ENCODE data around the gene CIZ1. TPM values are rescaled to one million over a fixed set of nuclear protein-coding genes. Genes with fewer than 3 reads are reported as not detected.

The CIZ1 gene
- total and polyA plus RNA-seq, 9 of the 15 experiments (the other 6 are each of a cell fraction or from before 2014, with no cell fraction given) = 6.6 to 329 (median 87.8) TPM

DNA sequence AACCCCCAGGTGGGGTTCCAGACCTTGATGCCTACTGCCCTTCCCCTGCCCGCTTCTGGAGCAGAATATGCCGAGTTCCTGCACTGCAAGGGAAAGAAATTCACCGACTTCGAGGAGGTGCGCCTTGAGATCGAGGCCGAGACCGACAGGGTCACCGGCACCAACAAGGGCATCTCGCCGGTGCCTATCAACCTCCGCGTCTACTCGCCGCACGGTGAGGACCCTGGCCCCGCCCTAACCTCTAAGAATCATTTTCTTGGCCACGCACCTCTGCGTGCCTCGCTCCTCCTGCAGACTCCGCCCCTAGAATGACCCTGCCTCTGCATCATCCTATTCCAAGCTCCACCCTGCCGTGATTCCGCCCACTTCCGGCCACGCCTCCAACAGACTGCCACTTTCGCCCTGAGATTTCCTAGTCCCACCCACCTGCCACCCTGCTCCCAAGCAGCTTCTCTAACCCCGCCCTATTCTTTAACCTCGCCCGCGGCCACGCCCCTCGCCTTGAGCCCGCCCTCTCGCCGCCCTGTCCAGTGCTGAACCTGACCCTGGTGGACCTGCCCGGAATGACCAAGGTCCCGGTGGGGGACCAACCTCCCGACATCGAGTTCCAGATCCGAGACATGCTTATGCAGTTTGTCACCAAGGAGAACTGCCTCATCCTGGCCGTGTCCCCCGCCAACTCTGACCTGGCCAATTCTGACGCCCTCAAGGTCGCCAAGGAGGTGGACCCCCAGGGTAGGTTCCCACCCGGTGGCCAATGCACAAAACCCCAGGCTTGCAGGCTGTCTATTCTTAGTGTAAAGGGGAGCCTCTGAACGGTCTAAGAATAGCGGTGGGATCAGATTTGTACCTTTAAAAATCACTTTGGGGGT, 27.4 kb upstream of the CIZ1 start (continued):
- TF ChIP-seq, protein P1, sequence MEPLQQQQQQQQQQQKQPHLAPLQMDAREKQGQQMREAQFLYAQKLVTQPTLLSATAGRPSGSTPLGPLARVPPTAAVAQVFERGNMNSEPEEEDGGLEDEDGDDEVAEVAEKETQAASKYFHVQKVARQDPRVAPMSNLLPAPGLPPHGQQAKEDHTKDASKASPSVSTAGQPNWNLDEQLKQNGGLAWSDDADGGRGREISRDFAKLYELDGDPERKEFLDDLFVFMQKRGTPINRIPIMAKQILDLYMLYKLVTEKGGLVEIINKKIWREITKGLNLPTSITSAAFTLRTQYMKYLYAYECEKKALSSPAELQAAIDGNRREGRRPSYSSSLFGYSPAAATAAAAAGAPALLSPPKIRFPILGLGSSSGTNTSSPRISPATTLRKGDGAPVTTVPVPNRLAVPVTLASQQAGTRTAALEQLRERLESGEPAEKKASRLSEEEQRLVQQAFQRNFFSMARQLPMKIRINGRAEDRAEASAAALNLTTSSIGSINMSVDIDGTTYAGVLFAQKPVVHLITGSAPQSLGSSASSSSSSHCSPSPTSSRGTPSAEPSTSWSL (CRISPR knock-in tag; IDR thresholded peaks at IDR 0.05; ENCODE audit: borderline replicate concordance) = peak; percentile 81; the same call in 1 of the 2 replicates
- TF ChIP-seq, protein P2, sequence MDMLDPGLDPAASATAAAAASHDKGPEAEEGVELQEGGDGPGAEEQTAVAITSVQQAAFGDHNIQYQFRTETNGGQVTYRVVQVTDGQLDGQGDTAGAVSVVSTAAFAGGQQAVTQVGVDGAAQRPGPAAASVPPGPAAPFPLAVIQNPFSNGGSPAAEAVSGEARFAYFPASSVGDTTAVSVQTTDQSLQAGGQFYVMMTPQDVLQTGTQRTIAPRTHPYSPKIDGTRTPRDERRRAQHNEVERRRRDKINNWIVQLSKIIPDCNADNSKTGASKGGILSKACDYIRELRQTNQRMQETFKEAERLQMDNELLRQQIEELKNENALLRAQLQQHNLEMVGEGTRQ (CRISPR knock-in tag; IDR thresholded peaks at IDR 0.05) = no peak
- TF ChIP-seq ZNF3 (CRISPR knock-in tag; IDR thresholded peaks at IDR 0.05) (no peak), DDX20 (tag; IDR thresholded peaks at IDR 0.05; ENCODE audit: low read depth) (no peak), POLR3A (IDR thresholded peaks at IDR 0.05; ENCODE audit: borderline replicate concordance, extremely low read depth, insufficient read depth, insufficient read length) (no peak), ZNF232 (CRISPR knock-in tag; IDR thresholded peaks at IDR 0.05) (no peak), HDAC1 (IDR thresholded peaks at IDR 0.05) (peak in 1 of 2 experiments; percentile 75; a peak in 2 of 4 replicates), TARDBP (IDR thresholded peaks at IDR 0.05) (no peak), HNRNPUL1 (IDR thresholded peaks at IDR 0.05; ENCODE audit: low read length) (no peak)
- TF ChIP-seq, protein P3, sequence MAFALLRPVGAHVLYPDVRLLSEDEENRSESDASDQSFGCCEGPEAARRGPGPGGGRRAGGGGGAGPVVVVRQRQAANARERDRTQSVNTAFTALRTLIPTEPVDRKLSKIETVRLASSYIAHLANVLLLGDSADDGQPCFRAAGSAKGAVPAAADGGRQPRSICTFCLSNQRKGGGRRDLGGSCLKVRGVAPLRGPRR (CRISPR knock-in tag; IDR thresholded peaks at IDR 0.05) = no peak
- TF ChIP-seq, protein P4, sequence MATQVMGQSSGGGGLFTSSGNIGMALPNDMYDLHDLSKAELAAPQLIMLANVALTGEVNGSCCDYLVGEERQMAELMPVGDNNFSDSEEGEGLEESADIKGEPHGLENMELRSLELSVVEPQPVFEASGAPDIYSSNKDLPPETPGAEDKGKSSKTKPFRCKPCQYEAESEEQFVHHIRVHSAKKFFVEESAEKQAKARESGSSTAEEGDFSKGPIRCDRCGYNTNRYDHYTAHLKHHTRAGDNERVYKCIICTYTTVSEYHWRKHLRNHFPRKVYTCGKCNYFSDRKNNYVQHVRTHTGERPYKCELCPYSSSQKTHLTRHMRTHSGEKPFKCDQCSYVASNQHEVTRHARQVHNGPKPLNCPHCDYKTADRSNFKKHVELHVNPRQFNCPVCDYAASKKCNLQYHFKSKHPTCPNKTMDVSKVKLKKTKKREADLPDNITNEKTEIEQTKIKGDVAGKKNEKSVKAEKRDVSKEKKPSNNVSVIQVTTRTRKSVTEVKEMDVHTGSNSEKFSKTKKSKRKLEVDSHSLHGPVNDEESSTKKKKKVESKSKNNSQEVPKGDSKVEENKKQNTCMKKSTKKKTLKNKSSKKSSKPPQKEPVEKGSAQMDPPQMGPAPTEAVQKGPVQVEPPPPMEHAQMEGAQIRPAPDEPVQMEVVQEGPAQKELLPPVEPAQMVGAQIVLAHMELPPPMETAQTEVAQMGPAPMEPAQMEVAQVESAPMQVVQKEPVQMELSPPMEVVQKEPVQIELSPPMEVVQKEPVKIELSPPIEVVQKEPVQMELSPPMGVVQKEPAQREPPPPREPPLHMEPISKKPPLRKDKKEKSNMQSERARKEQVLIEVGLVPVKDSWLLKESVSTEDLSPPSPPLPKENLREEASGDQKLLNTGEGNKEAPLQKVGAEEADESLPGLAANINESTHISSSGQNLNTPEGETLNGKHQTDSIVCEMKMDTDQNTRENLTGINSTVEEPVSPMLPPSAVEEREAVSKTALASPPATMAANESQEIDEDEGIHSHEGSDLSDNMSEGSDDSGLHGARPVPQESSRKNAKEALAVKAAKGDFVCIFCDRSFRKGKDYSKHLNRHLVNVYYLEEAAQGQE (IDR thresholded peaks at IDR 0.05; ENCODE audit: borderline replicate concordance) = no peak
- TF ChIP-seq, protein P4 (CRISPR knock-in tag; IDR thresholded peaks at IDR 0.05; ENCODE audit: low read depth) = peak; percentile 99
- TF ChIP-seq, protein P5, sequence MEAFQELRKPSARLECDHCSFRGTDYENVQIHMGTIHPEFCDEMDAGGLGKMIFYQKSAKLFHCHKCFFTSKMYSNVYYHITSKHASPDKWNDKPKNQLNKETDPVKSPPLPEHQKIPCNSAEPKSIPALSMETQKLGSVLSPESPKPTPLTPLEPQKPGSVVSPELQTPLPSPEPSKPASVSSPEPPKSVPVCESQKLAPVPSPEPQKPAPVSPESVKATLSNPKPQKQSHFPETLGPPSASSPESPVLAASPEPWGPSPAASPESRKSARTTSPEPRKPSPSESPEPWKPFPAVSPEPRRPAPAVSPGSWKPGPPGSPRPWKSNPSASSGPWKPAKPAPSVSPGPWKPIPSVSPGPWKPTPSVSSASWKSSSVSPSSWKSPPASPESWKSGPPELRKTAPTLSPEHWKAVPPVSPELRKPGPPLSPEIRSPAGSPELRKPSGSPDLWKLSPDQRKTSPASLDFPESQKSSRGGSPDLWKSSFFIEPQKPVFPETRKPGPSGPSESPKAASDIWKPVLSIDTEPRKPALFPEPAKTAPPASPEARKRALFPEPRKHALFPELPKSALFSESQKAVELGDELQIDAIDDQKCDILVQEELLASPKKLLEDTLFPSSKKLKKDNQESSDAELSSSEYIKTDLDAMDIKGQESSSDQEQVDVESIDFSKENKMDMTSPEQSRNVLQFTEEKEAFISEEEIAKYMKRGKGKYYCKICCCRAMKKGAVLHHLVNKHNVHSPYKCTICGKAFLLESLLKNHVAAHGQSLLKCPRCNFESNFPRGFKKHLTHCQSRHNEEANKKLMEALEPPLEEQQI (IDR thresholded peaks at IDR 0.05) = no peak

Data from K562 (cell line).